HG03469 (cell line): ENCODE data around the gene EEF1B2.
"Not testable (repeated sequence)": the region's sequence is repeated elsewhere in the genome, so short reads cannot be mapped to it uniquely, and the experiment has no call there.

Experiments
- ATAC-seq: cut with Tn5 transposase; IDR thresholded peaks from one replicate; pipeline ENCODE4 v1.9.1; 2021; ENCODE audit warnings: mild to moderate bottlenecking, moderate library complexity, moderate number of reproducible peaks; ENCODE audit not compliant: unreplicated experiment

The EEF1B2 gene

DNA sequence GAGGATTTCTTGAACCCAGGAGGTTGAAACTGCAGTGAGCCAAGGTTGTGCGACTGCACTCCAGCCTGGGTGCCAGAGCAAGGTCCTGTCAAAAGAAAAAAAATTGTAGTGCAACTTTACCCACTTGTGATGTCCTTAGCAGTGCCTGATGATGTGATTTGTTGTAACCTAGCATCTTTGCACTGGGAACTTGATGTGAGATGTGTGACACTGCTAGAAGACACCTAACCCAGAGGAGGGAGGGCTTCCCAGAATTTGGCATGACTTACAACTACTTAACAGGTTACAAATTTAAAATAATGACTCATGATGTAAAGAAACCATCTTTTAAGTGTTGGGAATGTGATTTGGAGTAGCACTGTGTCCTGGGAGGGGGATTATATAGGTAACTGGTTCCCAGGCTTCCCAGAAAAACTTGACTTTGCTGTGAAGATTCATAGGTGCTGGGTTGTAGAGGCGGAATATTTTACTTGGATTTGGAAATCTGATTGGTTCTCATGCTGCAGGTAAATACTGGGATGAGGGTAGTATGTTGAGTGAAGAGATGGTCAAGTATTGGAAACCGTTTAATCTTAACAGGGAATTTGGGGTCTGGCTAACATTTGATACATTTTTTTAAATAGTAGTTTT lies 3.7 kb downstream of the EEF1B2 start:
- ATAC-seq: no peak

DNA sequence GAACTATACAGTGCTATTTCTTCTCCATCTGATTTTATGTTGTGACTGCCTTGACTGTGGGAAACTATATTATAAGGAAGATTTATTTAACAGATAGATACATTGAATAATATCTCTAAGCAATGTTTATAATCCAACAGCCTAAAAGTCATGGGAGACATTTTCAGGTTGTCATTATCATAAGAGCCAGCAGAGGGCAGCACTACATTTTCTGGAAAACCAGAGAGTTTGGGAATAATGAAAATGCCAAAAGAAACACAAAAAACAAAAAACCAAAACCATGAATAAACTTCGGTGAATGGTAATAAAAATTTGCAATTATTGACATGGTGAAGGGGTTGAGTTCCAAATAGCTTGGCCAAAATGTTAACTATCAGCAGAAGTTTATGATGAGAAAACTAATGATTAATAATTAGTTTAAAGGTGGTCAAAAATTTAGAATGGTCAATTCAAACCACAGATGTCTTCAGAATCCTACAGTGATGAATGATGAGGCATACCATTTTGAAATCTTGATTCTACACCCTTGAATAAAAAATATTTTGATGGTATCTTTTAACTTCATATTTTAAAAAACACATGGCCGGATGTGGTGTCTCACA lies 4.7 kb downstream of the EEF1B2 start:
- no peak for ATAC-seq

DNA sequence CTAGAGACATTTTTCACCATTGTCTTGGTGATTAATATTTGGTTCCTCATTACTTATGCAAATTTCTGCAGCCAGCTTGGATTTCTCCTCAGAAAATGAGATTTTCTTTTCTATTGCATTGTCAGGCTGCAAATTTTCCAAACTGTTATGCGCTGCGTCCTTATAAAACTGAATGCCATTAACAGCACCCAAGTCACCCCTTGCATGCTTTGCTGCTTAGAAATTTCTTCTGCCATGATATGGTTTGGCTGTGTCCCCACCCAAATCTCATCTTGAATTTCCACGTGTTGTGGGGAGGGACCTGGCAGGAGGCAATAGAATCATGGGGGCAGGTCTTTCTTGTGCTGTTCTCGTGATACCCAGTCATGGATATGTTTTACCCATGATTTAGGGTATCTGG lies 8.5 kb downstream of the EEF1B2 start:
- ATAC-seq: not testable (repeated sequence)

DNA sequence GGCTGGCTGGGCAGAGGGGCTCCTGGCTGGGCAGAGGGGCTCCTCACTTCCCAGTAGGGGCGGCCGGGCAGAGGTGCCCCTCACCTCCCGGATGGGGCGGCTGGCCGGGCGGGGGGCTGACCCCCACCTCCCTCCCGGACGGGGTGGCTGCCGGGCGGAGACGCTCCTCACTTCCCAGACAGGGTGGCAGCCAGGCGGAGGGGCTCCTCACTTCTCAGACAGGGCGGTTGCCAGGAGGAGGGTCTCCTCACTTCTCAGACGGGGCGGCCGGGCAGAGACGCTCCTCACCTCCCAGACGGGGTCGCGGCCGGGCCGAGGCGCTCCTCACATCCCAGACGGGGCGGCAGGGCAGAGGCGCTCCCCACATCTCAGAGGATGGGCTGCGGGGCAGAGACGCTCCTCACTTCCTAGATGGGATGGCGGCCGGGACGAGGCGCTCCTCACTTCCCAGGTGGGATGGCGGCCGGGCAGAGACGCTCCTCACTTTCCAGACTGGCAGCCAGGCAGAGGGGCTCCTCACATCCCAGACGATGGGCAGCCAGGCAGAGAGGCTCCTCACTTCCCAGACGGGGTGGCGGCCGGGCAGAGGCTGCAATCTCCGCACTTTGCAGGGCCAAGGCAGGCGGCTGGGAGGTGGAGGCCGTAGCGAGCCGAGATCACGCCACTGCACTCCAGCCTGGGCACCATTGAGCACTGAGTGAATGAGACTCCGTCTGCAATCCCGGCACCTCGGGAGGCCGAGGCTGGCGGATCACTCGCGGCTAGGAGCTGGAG lies 12.1 kb downstream of the EEF1B2 start:
- not testable (repeated sequence) for ATAC-seq

DNA sequence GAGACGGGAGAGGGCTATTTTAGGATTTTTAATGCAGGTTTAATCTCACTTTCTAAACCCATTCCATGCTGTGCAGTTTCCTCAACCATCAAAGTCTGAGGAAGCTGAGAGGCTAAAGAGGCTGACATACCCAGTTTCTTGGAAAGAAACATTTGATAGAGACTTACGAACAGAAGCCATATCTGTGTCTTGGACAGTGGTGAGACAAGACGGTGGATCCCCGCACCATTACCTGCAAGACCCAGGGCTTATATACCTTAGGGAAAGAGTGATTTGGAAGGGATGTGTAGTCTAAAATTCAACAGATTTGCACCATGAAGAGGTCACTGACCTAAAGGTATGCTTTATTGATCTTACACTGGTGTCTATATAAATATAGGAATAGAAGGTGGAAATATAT lies 13.5 kb downstream of the EEF1B2 start:
- no peak for ATAC-seq

DNA sequence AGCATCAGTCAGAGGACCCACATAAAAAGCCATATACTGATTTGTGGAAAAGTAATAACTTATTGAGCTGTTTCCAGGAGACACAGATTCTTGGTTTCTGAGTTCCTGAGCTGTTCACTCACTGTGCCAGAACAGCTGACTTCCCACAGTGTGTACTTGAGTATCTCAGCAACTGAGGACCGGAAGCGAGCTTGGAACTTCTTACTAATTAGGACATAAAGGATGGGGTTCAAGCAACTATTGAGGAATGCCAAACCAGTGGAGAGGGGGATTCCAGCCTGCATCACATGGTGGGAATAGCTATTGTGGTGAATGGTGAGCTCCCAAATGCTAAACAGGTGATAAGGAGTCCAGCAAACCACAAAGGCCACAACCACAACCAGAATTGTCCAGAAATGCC lies 16.4 kb downstream of the EEF1B2 start:
- ATAC-seq: no peak

DNA sequence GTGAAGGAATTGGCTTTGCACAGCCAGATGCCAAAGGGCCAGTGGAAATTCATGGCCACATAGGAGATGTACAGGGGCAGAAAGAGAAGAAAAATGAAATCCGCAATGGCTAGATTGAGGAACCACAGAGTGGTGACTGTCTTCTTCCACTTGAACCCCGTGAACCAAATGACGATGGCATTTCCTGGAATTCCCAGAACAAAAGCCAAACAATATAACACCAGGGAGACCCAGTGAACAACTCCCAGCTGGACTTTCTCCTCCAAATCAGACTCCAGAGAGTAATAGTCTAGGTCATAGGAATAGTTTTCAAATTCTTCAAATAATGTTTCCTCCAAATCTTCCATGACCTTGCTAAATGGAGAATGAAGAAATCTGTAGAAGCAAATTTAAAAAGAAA lies 17.2 kb downstream of the EEF1B2 start:
- no peak for ATAC-seq

DNA sequence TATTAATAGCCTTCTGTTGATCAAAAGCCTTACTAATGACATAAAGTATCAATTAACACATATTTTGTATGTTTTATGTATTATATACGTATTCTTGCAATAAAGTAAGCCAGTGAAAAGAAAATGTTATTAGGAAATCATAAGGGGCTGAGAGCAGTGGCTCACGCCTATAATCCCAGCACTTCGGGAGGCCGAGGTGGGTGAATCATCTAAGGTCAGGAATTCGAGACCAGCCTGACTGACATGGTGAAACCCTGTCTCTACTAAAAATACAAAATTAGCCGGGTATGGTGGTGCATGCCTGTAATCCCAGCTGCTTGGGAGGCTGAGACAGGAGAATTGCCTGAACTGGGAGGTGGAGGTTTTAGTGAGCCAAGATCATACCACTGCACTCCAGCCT lies 21.8 kb downstream of the EEF1B2 start:
- not testable (repeated sequence) for ATAC-seq

DNA sequence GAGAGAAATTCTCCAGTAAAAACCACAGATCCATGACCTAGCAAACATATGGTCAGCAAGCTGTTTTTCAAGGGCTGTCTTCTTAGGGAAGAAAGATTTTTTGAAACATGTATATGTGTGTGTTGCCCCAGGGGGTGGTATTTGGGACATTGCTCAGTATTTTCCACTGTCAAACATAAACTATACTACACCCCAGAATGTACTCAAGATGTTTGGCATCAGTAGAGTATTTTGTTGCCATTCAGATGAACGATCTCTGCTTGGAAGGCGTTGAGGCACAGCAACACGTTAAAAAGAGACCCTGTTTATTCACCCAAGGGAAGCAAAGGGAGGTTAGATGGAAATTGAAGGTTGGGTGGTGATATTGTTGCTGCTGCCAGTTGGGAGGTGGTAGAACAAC lies 30.0 kb downstream of the EEF1B2 start:
- ATAC-seq: no peak

DNA sequence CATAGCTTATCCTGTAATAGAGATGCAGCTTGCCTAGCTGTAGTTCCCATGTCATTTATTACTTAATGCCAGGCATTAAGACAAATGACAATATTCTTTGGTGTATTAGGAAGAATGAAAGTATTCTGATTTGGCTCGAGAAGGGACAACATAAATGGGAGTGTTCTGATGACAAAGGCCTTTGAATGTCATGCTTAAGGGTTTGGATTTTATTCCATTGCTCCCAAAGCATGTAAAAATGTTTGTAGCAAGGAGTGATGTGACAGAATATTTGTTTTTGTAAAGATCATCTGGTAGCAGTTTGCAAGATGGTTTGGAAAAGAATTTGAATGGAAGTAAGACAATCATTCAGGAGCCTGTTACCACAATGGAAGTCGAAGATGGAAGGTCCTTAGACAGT lies 30.4 kb downstream of the EEF1B2 start:
- no peak for ATAC-seq

DNA sequence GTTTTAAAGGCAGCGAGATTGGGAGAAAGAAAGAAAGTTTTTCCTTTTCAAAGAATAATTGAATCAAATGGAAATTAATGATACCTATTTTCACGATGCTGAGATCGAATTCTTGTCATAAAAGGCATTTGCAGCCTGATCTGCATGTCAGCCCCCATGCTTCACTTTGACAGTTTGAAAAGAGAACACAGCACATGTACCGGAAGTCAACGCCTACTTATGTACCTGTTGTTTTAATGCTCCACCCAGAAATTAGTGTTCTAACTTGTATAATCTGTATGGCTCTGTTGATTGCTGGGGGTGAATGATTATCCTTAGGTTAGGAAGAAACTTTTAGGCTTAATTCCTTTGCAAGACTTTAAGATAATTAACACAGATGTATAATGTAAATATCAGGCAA lies 31.0 kb downstream of the EEF1B2 start:
- ATAC-seq: no peak

DNA sequence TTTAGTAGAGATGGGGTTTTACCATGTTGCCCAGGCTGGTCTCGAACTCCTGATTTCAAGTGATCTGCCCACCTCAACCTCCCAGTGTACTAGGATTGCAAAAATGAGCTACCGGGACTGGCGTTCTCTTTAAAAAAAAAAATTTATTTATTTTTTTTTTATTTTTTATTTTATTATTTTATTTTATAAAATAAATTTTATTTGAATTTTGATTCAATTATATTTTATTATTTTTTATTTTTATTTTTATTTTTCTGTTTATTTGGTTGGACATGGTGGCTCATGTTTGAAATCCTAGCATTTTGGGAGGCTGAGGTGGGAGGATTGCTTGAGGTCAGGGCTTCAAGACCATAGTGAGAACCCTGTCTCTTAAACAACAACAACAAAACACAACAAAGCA lies 32.5 kb downstream of the EEF1B2 start:
- ATAC-seq: no peak

DNA sequence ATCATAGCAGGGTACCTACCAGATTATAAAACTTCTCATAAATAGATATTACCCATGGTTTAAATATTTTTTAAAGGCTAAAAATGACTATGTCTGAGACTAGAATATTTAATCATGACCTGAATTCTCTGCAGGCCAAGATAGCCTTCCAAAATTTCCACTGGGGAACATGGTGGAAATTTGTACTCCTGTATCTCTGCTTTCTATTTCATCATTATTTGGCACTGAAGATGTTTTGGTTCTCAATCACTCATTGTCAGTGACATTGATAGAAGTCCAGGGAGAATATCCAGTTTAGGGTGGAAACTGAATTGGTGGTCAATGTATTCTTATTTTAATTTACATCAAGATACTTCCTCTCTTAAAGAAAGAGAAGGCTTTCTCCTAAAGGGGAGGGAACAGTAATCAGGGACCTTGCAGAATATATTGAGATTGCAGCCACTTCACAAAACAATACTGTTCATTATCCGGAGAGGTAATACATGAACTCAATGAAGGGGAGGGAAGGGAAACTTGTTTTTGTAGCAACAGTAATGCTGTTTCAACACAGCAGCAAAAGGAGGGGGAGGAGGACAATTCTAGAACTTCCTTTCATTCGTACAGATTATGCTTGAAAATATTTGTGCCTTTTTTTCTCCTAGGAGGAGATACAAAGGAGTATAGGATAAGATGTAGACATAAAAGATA lies 34.1 kb downstream of the EEF1B2 start:
- no peak for ATAC-seq

DNA sequence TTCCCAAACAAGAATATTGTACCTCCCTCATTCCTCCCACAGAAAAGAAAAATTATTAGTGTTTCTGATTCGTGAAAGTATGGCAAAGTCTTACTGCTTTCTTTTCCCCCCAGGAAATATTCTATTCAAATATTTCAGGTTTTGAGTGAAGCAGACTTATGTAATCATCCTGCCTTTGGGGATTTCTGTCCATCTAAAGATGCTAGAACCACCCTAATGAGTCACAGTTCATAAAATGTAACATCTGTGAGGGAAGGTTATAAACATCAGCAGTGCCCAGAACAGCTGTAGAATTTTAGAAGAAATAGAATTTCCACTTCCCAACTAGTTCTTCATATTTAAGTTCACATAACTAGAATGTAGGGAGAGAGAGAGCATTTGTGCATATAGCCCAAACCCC lies 39.0 kb downstream of the EEF1B2 start:
- ATAC-seq: no peak

DNA sequence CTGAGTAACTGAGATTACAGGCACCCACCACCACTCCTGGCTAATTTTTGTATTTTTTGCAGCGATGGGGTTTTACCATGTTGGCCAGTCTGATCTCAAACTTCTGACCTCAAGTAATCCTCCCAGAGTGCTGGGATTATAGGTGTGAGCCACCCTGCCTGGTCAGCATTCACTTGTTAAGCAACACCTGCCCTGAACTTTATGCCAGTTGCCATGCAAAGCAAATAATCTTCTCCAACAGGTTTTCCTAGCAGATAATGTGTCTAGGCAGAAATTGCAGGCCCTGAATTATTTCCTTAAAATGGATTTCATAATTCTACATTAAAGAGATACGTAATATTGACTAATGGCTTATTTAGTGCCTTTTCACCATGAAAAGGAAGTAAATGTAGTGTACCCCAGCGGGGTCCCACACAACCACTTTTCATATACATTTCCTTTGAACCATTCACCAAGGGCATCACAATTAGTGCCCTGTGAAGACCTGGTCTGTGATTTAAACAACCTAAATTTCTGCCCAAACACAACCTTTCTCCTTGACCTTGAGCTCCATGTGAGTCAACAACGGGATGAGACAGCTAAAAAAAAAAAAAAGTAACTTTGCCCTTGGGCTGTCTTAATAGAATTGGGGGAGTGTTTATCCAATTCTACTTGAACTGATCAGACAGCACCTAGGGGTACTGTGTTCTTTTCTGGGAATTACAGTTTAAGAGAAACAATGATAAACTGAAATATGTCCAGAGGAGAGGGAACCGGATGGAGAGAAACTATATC lies 41.6 kb downstream of the EEF1B2 start:
- no peak for ATAC-seq

DNA sequence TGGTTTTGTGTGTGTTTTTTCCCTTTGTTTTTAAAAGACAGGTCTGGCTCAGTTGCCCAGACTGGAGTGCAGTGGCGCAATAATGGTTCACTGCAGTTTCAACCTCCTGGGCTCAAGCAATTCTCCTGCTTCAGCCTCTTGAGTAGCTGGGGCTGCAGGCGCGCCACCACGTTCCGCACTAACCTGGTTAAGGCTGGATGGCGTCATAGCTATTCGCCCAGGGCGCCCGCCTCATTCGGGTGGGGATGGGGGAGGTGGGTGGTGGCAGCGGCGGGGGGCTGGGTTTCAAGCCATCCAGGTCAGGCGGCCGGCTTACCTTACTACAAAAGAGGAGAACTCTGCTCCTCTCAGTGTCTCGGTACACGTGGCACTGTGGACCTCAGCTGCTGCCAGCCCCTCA lies 42.8 kb downstream of the EEF1B2 start:
- ATAC-seq: no peak

DNA sequence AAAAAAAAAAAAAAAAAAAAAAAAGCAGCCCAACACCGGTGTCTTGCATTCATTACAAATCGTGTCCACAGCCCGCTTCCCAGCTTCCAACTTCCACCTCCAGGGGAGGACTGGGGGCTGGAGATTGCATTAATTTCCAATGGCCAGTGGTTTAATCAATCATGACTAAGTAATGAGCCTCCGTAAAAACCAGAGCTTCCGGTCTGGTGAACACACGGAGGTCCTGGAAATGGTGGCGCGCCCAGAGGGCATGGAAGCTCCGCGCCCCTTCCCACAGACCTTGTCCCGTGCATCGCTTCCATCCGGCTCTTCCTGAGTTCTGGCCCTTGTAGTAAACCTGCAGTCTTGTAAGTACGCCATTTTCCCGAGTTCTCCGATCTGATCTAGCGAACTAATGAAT lies 43.6 kb downstream of the EEF1B2 start:
- no peak for ATAC-seq

DNA sequence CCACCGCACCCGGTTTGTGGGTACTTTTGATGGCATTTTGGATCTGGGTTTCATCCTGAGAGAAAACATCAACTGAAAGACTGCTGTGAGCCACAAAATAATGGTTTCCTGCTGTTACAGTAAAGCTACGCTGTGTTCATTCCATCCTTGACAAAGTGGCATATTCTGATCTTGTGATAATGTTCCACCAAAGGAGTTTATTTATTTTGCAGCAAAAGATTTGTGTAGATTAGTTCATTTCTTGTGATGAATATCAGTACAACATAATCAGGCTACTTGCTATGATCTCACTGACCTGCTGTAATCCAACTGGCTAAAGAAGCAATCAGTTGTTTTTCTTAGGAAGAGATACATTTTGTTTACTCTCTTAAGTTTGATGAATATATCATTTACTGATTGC lies 45.0 kb downstream of the EEF1B2 start:
- no peak for ATAC-seq

DNA sequence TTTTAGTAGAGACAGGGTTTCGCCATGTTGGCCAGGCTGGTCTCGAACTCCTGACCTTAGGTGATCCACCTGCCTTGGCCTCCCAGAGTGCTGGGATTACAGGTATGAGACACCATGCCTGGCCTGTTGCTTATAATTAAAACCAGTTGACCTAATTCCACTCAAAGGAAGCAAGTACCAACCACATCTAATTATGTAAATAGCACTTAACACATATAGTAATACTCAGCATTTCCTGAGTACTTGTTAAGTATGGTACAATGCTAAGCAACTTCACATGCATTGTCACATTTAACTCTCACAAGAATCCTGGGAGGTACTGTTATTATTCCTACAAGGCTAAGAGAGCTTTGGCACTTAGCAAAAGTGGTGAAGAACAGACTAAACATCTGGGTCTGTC lies 47.6 kb downstream of the EEF1B2 start:
- ATAC-seq: not testable (repeated sequence)

DNA sequence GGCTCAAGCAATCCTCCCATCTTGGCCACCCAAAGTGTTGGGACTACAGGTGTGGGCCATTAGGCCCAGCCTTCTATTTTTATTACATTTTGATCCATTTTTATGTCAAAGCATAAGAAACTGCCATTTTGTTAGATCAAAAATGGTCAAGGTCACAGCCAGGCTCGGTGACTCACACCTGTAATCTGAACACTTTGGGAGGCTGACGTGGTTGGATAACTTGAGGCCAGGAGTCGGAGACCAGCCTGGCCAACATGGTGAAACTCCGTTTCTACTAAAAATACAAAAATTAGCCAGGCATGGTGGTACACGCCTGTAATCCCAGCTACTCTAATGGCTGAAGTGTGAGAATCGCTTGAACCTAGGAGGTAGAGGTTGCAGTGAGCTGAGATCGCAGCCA lies 49.2 kb downstream of the EEF1B2 start:
- ATAC-seq: no peak

DNA sequence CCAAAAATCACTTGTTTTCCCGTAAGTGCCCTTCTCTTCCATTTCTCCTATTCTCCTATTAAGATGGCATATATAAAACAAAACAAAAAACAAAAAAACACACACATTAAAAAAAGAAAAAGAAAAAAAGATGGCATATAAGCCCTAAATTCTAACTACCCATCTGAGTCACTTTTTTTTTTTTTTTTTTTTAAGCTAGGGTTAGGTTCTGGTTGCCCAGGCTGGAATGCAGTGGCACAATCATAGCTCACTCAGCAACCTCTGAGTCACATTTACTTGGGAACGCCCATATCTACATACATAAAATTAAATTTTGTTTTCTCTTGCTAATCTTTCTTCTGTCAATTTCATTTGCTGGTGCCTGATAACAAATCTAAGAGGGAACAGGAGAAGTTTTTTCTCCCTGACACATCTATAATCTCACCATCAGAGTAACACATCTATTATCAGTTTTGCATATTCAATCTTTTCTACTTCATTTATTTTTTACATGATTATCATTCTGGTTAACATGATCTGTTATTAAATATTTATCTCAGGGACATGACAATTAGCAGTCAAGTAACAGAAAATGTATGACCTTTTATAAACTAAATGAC lies 52.1 kb downstream of the EEF1B2 start:
- no peak for ATAC-seq
